Tibial nerve (tissue), 4 donors: ENCODE data around the gene STAT6. TPM values are rescaled to one million over a fixed set of nuclear protein-coding genes. Genes with fewer than 3 reads are reported as not detected.
A peak's percentile ranks its signal among the peaks of the same experiment; 100 is the strongest.

ENCODE experiments used
- DNase-seq, 2 donors: peaks; one replicate each; pipeline ENCODE4 v3.0.0-alpha.2; 2019; ENCODE audit warnings: low spot score in 2 of 2
- H3K27ac ChIP-seq, 4 donors: fragments of 200-600 bp; sonication (generic) in 3 of 4; one replicate each; pipeline ENCODE4 v1.5.1; 2017 to 2019; ENCODE audit warnings: mild to moderate bottlenecking in 1 of 4
- H3K27me3 ChIP-seq, 2 donors: fragments of 200-600 bp; sonication (generic) in 1 of 2; one replicate each; pipeline versions ENCODE4 v1.5.1 to v1.6.0; 2017 to 2019
- H3K36me3 ChIP-seq, 3 donors: fragments of 200-600 bp; sonication (generic); one replicate each; pipeline ENCODE4 v1.5.1; 2018 to 2019
- H3K4me1 ChIP-seq, 4 donors: fragments of 200-600 bp; sonication (generic) in 3 of 4; one replicate each; pipeline ENCODE4 v1.5.1; 2017 to 2019
- H3K4me3 ChIP-seq, 4 donors: fragments of 200-600 bp; sonication (generic) in 3 of 4; one replicate each; pipeline ENCODE4 v1.5.1; 2017 to 2019; ENCODE audit warnings: mild to moderate bottlenecking in 1 of 4, moderate library complexity in 1 of 4
- H3K9me3 ChIP-seq, 4 donors: fragments of 200-600 bp; sonication (generic) in 3 of 4; one replicate each; pipeline ENCODE4 v1.5.1; 2017 to 2019
- CTCF ChIP-seq, 5 experiments: fragments of 200-600 bp in 3 of 5; fragments of 450-650 bp in 2 of 5; sonication (generic) in 3 of 5; IDR thresholded peaks; one replicate each; pipeline ENCODE4 v1.5.1; 2016 to 2019; ENCODE audit warnings: antibody characterized with exemption in 5 of 5, mild to moderate bottlenecking in 3 of 5, moderate library complexity in 2 of 5
- EP300 ChIP-seq, 2 donors: sonication (generic); formaldehyde crosslinking; IDR thresholded peaks; one replicate each; pipeline ENCODE4 v1.6.1; 2017; ENCODE audit warnings: antibody characterized with exemption in 2 of 2, mild to moderate bottlenecking in 1 of 2
- POLR2A ChIP-seq, 2 donors: fragments of 450-650 bp; IDR thresholded peaks; one replicate each; pipeline ENCODE4 v1.6.1; 2017; ENCODE audit warnings: antibody characterized with exemption in 2 of 2, mild to moderate bottlenecking in 2 of 2, moderate library complexity in 2 of 2
- WGBS, 2 donors: methylation state at CpG; one replicate each; pipeline ENCODE4 v1.1.5; 2018; 5-methylcytosine and 5-hydroxymethylcytosine counted together
- total RNA-seq, 4 donors: library from RNA; depleted of rRNA; stranded (reverse); fragments of >200 nt; gene quantifications; one replicate each; pipeline ENCODE4 v1.1.0, GENCODE V29; 2016

The STAT6 gene
- total RNA-seq, 4 donors from 2014 or later = 140 to 247 (median 183) TPM

- H3K4me3 ChIP-seq = no peak overlapping the region
- H3K36me3 ChIP-seq = peaks cover 0 to 71% (median 6%) of the 10 kb centered on the region in 3 donors
- H3K27me3 ChIP-seq = no peaks in the 10 kb centered on the region
- WGBS, 2 donors = 60 to 70% methylated on average over 6 of the region's 6 CpGs
- TF ChIP-seq EP300 (IDR thresholded peaks at IDR 0.05) (no peak), CTCF (IDR thresholded peaks at IDR 0.05) (no peak), POLR2A (IDR thresholded peaks at IDR 0.05) (no peak)
- H3K9me3 ChIP-seq = no peaks in the 10 kb centered on the region
- peak overlapping the region in 2 of 4 donors; percentile 97 to 99 for H3K27ac ChIP-seq
- peaks cover 0 to 98% (median 54%) of the 10 kb centered on the region in 4 donors for H3K4me1 ChIP-seq
- DNase-seq = no peak
Measured at GRCh38 chr12:57139796-57140649, 28.9 kb upstream of the STAT6 start.

- H3K4me3 ChIP-seq = no peak overlapping the region
- TF ChIP-seq POLR2A (IDR thresholded peaks at IDR 0.05) (no peak), CTCF (IDR thresholded peaks at IDR 0.05) (no peak), EP300 (IDR thresholded peaks at IDR 0.05) (peak in 1 of 2 donors; percentile 55)
- peaks cover 0 to 58% (median 6%) of the 10 kb centered on the region in 3 donors for H3K36me3 ChIP-seq
- no peaks in the 10 kb centered on the region for H3K27me3 ChIP-seq
- peak; percentile 76 to 86 for DNase-seq
- H3K27ac ChIP-seq = peak overlapping the region in 3 of 4 donors; percentile 55 to 99 (median 97)
- H3K4me1 ChIP-seq = peaks cover 0 to 100% (median 64%) of the 10 kb centered on the region in 4 donors
- whole genome bisulfite sequencing, 2 donors = 38 to 57% methylated on average over 13 of the region's 13 CpGs
- H3K9me3 ChIP-seq = no peaks in the 10 kb centered on the region
Measured at GRCh38 chr12:57138526-57139272, 27.5 kb upstream of the STAT6 start.

- no peaks in the 10 kb centered on the region for H3K9me3 ChIP-seq
- peaks cover 0 to 30% (median 0%) of the 10 kb centered on the region in 3 donors for H3K36me3 ChIP-seq
- peak overlapping the region; percentile 58 to 99 (median 89) for H3K27ac ChIP-seq
- H3K27me3 ChIP-seq = no peaks in the 10 kb centered on the region
- no peak for TF ChIP-seq POLR2A (IDR thresholded peaks at IDR 0.05)
- peak in 1 of 2 donors; percentile 5 for TF ChIP-seq EP300 (IDR thresholded peaks at IDR 0.05)
- no peak for DNase-seq
- 14 to 28% methylated on average over 16 to 18 of the region's 18 CpGs for WGBS, 2 donors
- H3K4me3 ChIP-seq = peak overlapping the region in 2 of 4 donors; percentile 12 to 30
- H3K4me1 ChIP-seq = peaks cover 0 to 100% (median 70%) of the 10 kb centered on the region in 4 donors
Measured at GRCh38 chr12:57135527-57136326, 24.6 kb upstream of the STAT6 start.

- no peaks in the 10 kb centered on the region for H3K27me3 ChIP-seq
- no peak for TF ChIP-seq POLR2A (IDR thresholded peaks at IDR 0.05)
- no peak for TF ChIP-seq CTCF (IDR thresholded peaks at IDR 0.05)
- no peak for TF ChIP-seq EP300 (IDR thresholded peaks at IDR 0.05)
- H3K36me3 ChIP-seq = peaks cover 0 to 22% (median 0%) of the 10 kb centered on the region in 3 donors
- peak overlapping the region; percentile 58 to 99 (median 89) for H3K27ac ChIP-seq
- peaks cover 0 to 100% (median 72%) of the 10 kb centered on the region in 4 donors for H3K4me1 ChIP-seq
- WGBS, 2 donors = 58 to 73% methylated on average over 9 of the region's 9 CpGs
- no peak overlapping the region for H3K4me3 ChIP-seq
- DNase-seq = no peak
- H3K9me3 ChIP-seq = no peaks in the 10 kb centered on the region
Measured at GRCh38 chr12:57134949-57135348, 23.8 kb upstream of the STAT6 start.

- peak overlapping the region; percentile 58 to 99 (median 89) for H3K27ac ChIP-seq
- peaks cover 0 to 95% (median 69%) of the 10 kb centered on the region in 4 donors for H3K4me1 ChIP-seq
- no peak for DNase-seq
- 28 to 32% methylated on average over 6 of the region's 6 CpGs for WGBS, 2 donors
- H3K9me3 ChIP-seq = no peaks in the 10 kb centered on the region
- TF ChIP-seq EP300 (IDR thresholded peaks at IDR 0.05) (no peak), CTCF (IDR thresholded peaks at IDR 0.05) (no peak), POLR2A (IDR thresholded peaks at IDR 0.05) (no peak)
- peaks cover 0 to 11% (median 0%) of the 10 kb centered on the region in 3 donors for H3K36me3 ChIP-seq
- peak overlapping the region in 1 of 4 donors; percentile 73 for H3K4me3 ChIP-seq
- H3K27me3 ChIP-seq = no peaks in the 10 kb centered on the region
Measured at GRCh38 chr12:57133916-57134315, 22.8 kb upstream of the STAT6 start.
